Hepatocyte (in vitro differentiated cells): Measurements from ENCODE around the gene SH3RF3.

Source experiments
- EZH2 ChIP-seq: fragments of 200-600 bp; sonication (generic); IDR thresholded peaks from 2 replicates; pipeline ENCODE4 v1.6.1; 2016; ENCODE audit warnings: antibody characterized with exemption, mild to moderate bottlenecking, borderline replicate concordance
- EZH2phosphoT487 ChIP-seq: fragments of 200-600 bp; sonication (generic); IDR thresholded peaks from one replicate; pipeline ENCODE4 v1.6.1; 2018; ENCODE audit warnings: antibody characterized with exemption, mild to moderate bottlenecking, low read depth, moderate library complexity; ENCODE audit not compliant: unreplicated experiment, severe bottlenecking
- TF ChIP-seq, protein P1 (sequence below): fragments of 200-600 bp; sonication (generic); IDR thresholded peaks from 2 replicates; pipeline ENCODE4 v1.5.1; 2016; ENCODE audit warnings: antibody characterized with exemption, mild to moderate bottlenecking; ENCODE audit not compliant: poor library complexity

- TF ChIP-seq, protein P1, sequence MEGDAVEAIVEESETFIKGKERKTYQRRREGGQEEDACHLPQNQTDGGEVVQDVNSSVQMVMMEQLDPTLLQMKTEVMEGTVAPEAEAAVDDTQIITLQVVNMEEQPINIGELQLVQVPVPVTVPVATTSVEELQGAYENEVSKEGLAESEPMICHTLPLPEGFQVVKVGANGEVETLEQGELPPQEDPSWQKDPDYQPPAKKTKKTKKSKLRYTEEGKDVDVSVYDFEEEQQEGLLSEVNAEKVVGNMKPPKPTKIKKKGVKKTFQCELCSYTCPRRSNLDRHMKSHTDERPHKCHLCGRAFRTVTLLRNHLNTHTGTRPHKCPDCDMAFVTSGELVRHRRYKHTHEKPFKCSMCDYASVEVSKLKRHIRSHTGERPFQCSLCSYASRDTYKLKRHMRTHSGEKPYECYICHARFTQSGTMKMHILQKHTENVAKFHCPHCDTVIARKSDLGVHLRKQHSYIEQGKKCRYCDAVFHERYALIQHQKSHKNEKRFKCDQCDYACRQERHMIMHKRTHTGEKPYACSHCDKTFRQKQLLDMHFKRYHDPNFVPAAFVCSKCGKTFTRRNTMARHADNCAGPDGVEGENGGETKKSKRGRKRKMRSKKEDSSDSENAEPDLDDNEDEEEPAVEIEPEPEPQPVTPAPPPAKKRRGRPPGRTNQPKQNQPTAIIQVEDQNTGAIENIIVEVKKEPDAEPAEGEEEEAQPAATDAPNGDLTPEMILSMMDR, result no peak
- TF ChIP-seq EZH2 (no peak), EZH2phosphoT487 (no peak)
Measured at GRCh38 chr2:109247812-109248211, 118.8 kb downstream of the SH3RF3 start.
